Cardiac muscle cell (in vitro differentiated cells and primary cell): ENCODE measurements around the gene LIN28A. TPM values are rescaled to one million over a fixed set of nuclear protein-coding genes. Genes with fewer than 3 reads are reported as not detected.

Source experiments
- DNase-seq, 2 donors: peaks; one replicate each; pipeline versions ENCODE4 v3.0.0 to v3.0.0-alpha.2; 2010 to 2017; ENCODE audit warnings: low read depth in 1 of 2, low spot score in 1 of 2
- H3K27ac ChIP-seq: fragments of 200-600 bp; sonication (generic); 2 replicates; pipeline ENCODE4 v1.5.1; 2016
- H3K27me3 ChIP-seq: fragments of 200-600 bp; sonication (generic); 2 replicates; pipeline ENCODE4 v1.6.0; 2016; ENCODE audit warnings: control low read depth
- H3K36me3 ChIP-seq: fragments of 200-600 bp; sonication (generic); 2 replicates; pipeline ENCODE4 v1.5.1; 2016; ENCODE audit warnings: control low read depth
- H3K4me1 ChIP-seq: fragments of 200-600 bp; sonication (generic); 2 replicates; pipeline ENCODE4 v1.8.1; 2017; ENCODE audit warnings: low read depth, mild to moderate bottlenecking, mixed run types
- H3K4me3 ChIP-seq: fragments of 200-600 bp; sonication (generic); 2 replicates; pipeline ENCODE4 v1.5.1; 2016; ENCODE audit warnings: mild to moderate bottlenecking
- H3K9me3 ChIP-seq: fragments of 200-600 bp; sonication (generic); 2 replicates; pipeline ENCODE4 v1.5.1; 2017; ENCODE audit warnings: low read depth, mild to moderate bottlenecking, control low read depth
- CTCF ChIP-seq: IDR thresholded peaks from 2 replicates; pipeline ENCODE4 v1.5.1; 2012; ENCODE audit warnings: low read depth, mild to moderate bottlenecking, low read length
- polyA plus RNA-seq: library from polyadenylated mRNA; unstranded; fragments of >200 nt; fragmentation: Nextera tagmentation; extraction: Ambion mirVana; gene quantifications from 2 replicates; pipeline ENCODE4 v1.2.1, GENCODE V29; 2016
- total RNA-seq: library from RNA; depleted of rRNA; stranded (reverse); fragments of >200 nt; gene quantifications from 2 replicates; pipeline ENCODE4 v1.2.3, GENCODE V29; 2016

The LIN28A gene
- total and polyA plus RNA-seq, 2 experiments from 2014 or later, result 3.4 to 16.6 TPM

- H3K9me3 ChIP-seq, result no peaks in the 10 kb centered on the region
- no peak overlapping the region for H3K27ac ChIP-seq
- no peak for TF ChIP-seq CTCF
- H3K36me3 ChIP-seq, result peaks cover 29% of the 10 kb centered on the region
- peaks cover 6% of the 10 kb centered on the region for H3K4me1 ChIP-seq
- no peak overlapping the region for H3K4me3 ChIP-seq
- H3K27me3 ChIP-seq, result no peaks in the 10 kb centered on the region
- no peak for DNase-seq
These were observed 58.3 kb downstream of the LIN28A start for GRCh38 chr1:26468911-26469310.

- H3K27ac ChIP-seq, result no peak overlapping the region
- H3K9me3 ChIP-seq, result no peaks in the 10 kb centered on the region
These were observed 58.9 kb downstream of the LIN28A start for GRCh38 chr1:26469558-26469957.

GRCh38 chr1:26470878-26471497 lies 60.4 kb downstream of the LIN28A start:
- TF ChIP-seq CTCF, result no peak
- Histone ChIP-seq H3K27ac (no peak overlapping the region), H3K27me3 (no peaks in the 10 kb centered on the region), H3K9me3 (no peaks in the 10 kb centered on the region), H3K4me3 (peak overlapping the region; percentile 97), H3K36me3 (peaks cover 30% of the 10 kb centered on the region), H3K4me1 (peaks cover 6% of the 10 kb centered on the region)
- no peak for DNase-seq

More at GRCh38 chr1:26469558-26469957, 58.9 kb downstream of the LIN28A start:
- no peak for TF ChIP-seq CTCF
- Histone ChIP-seq H3K4me1 (peaks cover 6% of the 10 kb centered on the region), H3K36me3 (peaks cover 35% of the 10 kb centered on the region), H3K27me3 (no peaks in the 10 kb centered on the region), H3K4me3 (no peak overlapping the region)
- DNase-seq, result no peak

DNA sequence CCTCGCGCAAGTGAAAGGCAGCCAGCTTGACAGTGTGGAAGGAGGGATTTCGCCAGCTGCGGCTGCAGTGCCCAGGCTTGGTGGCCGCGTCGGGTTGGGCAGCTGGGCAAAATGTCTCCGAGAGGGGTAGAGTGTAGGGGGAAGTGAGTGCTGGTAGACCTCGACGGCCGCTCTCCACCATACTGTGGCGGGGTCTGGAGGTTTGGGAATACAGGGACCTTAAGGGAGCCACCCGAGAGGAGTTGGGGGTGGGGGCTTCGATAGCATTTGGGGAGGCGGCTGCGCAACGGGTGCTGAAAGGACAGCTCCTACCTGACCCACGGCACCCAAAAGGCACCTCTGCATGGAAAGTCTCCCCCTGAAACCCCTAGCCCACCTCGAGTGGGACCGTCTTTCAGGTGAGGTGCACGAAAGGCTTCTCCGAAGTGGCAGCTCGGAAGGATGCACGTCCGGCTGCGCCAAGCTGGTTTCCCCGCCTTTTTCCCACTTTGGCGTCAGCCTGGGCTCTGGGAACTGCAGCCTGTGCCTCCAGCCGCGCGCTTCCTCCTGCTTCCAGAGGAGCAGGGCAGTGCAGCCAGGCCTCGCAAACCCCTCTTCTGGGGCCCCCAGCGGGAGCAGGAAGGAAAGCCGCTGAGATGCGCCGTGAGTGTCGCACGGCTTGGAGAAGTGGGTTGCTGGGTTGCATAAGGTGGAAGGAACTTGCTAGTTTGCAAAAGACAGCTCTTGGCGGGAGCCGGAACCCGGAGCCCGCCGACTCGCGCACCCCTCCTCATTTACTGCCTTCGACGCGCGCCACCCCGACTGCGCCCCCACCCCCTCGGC lies 61.1 kb downstream of the LIN28A start:
- H3K27me3 ChIP-seq, result no peaks in the 10 kb centered on the region
- peak overlapping the region; percentile 97 for H3K4me3 ChIP-seq
- peaks cover 6% of the 10 kb centered on the region for H3K4me1 ChIP-seq
- peak; percentile 78 to 81 for DNase-seq
- peaks cover 32% of the 10 kb centered on the region for H3K36me3 ChIP-seq
- no peaks in the 10 kb centered on the region for H3K9me3 ChIP-seq
- TF ChIP-seq CTCF, result no peak
- H3K27ac ChIP-seq, result peak overlapping the region; percentile 97

DNA sequence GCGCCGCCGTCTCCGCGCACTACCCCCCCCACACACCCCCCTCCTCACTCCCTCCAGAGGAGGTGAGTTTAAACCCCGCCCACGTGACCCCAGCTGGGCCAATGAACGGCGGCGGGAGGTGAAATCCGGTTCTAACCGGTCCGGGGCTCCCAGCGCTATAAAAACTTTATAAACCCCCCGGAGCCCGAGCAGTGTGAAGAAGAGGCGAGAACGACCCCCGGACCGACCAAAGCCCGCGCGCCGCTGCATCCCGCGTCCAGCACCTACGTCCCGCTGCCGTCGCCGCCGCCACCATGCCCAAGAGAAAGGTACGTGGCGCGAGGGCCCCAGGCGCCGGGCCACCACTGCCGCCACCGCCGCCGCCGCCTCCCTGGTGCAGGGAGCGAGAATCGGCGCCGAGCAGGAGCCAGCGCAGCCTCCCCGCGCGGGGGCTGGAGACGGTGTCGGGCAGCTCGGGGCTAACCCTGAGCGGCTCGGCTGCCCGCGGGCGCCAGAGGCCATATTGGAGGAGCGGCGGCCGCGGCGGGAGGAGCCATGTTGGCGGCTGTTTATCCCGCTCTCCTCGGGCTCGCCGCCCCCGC lies 61.8 kb downstream of the LIN28A start, which contains the start of gene HMGN2:
TSS of gene HMGN2 (plus strand) at position 121 of the 581 bp plus-strand sequence. CDS start at position 294, 173 bp downstream.
- Histone ChIP-seq H3K27ac (peak within 1 kb of the TSS; percentile 97), H3K9me3 (no peaks in the 10 kb centered on the region), H3K4me3 (peak within 1 kb of the TSS; percentile 97), H3K27me3 (no peaks in the 10 kb centered on the region), H3K4me1 (peaks cover 6% of the 10 kb centered on the region), H3K36me3 (peaks cover 30% of the 10 kb centered on the region)
- TF ChIP-seq CTCF, result no peak
- DNase-seq, result peak; percentile 88 to 90
